Measurements from ENCODE around the gene TMCC3.

The TMCC3 gene

GRCh38 chr12:94671917-94672316, 21.6 kb upstream of the TMCC3 start:
- DNase-seq = no peak

- DNase-seq = no peak
Observed at GRCh38 chr12:94670898-94671297, 20.5 kb upstream of the TMCC3 start.

- no peak for DNase-seq
Observed at GRCh38 chr12:94670075-94670474, 19.7 kb upstream of the TMCC3 start.

- no peak for DNase-seq
Observed at GRCh38 chr12:94667031-94667540, 16.7 kb upstream of the TMCC3 start.

- no peak for DNase-seq
Observed at GRCh38 chr12:94666158-94666557, 15.8 kb upstream of the TMCC3 start.

- no peak for DNase-seq
Observed at GRCh38 chr12:94663702-94664101, 13.3 kb upstream of the TMCC3 start.

GRCh38 chr12:94663071-94663470, 12.7 kb upstream of the TMCC3 start:
- no peak for DNase-seq

GRCh38 chr12:94660436-94660835, 10.1 kb upstream of the TMCC3 start:
- DNase-seq = no peak

- DNase-seq = no peak
Observed at GRCh38 chr12:94659346-94659930, 9.1 kb upstream of the TMCC3 start.

GRCh38 chr12:94658931-94659330, 8.6 kb upstream of the TMCC3 start:
- DNase-seq = no peak

- DNase-seq = no peak
Observed at GRCh38 chr12:94656556-94656955, 6.2 kb upstream of the TMCC3 start.

- DNase-seq = no peak
Observed at GRCh38 chr12:94649349-94650142, 811 bp downstream of the TMCC3 start.

GRCh38 chr12:94648578-94648977, 1.8 kb downstream of the TMCC3 start:
- DNase-seq = no peak

GRCh38 chr12:94644141-94644979, 6.0 kb downstream of the TMCC3 start:
- DNase-seq = no peak

GRCh38 chr12:94643606-94644005, 6.8 kb downstream of the TMCC3 start:
- DNase-seq = no peak

- DNase-seq = no peak
Observed at GRCh38 chr12:94641283-94641682, 9.1 kb downstream of the TMCC3 start.

- no peak for DNase-seq
Observed at GRCh38 chr12:94640134-94640928, 10.0 kb downstream of the TMCC3 start.

GRCh38 chr12:94638521-94638920, 11.8 kb downstream of the TMCC3 start:
- peak; percentile 74 for DNase-seq

- no peak for DNase-seq
Observed at GRCh38 chr12:94637390-94638113, 12.8 kb downstream of the TMCC3 start.

GRCh38 chr12:94636462-94637085, 13.8 kb downstream of the TMCC3 start:
- no peak for DNase-seq

- no peak for DNase-seq
Observed at GRCh38 chr12:94634717-94635116, 15.6 kb downstream of the TMCC3 start.

GRCh38 chr12:94633401-94633800, 17.0 kb downstream of the TMCC3 start:
- no peak for DNase-seq
